VCaP (cell line): Measurements from ENCODE around the gene PCSK4.

Experiments
- H3K27ac ChIP-seq: fragments of 450-650 bp; 2 replicates; pipeline ENCODE4 v1.5.1; 2017
- CTCF ChIP-seq: fragments of 450-650 bp; conservative IDR thresholded peaks from 2 replicates; pipeline ENCODE4 v1.5.1; 2017; ENCODE audit warnings: mild to moderate bottlenecking, moderate library complexity

Gene PCSK4

GRCh38 chr19:1441022-1441426, 49.1 kb downstream of the PCSK4 start:
- peak overlapping the region; percentile 89 for H3K27ac ChIP-seq
- TF ChIP-seq CTCF, result no peak

- no peak for TF ChIP-seq CTCF
- peak overlapping the region; percentile 89 for H3K27ac ChIP-seq
Observed at GRCh38 chr19:1440418-1440801, 49.7 kb downstream of the PCSK4 start.

GRCh38 chr19:1439525-1440417, 50.4 kb downstream of the PCSK4 start:
- peak overlapping the region; percentile 89 for H3K27ac ChIP-seq

GRCh38 chr19:1438933-1439354, 51.2 kb downstream of the PCSK4 start:
- H3K27ac ChIP-seq, result peak overlapping the region; percentile 89
- TF ChIP-seq CTCF, result no peak

- H3K27ac ChIP-seq, result peak within 1 kb of the TSS; percentile 89
- TF ChIP-seq CTCF, result peak; percentile 97
Observed at GRCh38 chr19:1438035-1438932, 51.9 kb downstream of the PCSK4 start, which contains the start of gene RPS15. TSS of gene RPS15 (plus strand) at chr19:1438396. CDS start at chr19:1438426, 30 bp downstream.

- peak overlapping the region; percentile 89 for H3K27ac ChIP-seq
- no peak for TF ChIP-seq CTCF
Observed at GRCh38 chr19:1437609-1438008, 52.5 kb downstream of the PCSK4 start.

GRCh38 chr19:1435378-1435989, 54.7 kb downstream of the PCSK4 start:
- H3K27ac ChIP-seq, result no peak overlapping the region
- TF ChIP-seq CTCF, result no peak
